WI38 (cell line): ENCODE data around the gene ZBED1.
"Not testable (repeated sequence)": the region's sequence is repeated elsewhere in the genome, so short reads cannot be mapped to it uniquely, and the experiment has no call there.

ENCODE experiments used
- H3K4me3 ChIP-seq: 2 replicates; pipeline ENCODE4 v1.5.1; 2011; ENCODE audit warnings: low read depth, mild to moderate bottlenecking, control low read depth, low read length
- CTCF ChIP-seq: IDR thresholded peaks from 2 replicates; pipeline ENCODE4 v1.5.1; 2012; ENCODE audit warnings: low read depth, mild to moderate bottlenecking, control low read depth, low read length

ZBED1 gene

GRCh38 chrX:2474963-2475726, 25.6 kb downstream of the ZBED1 start:
- TF ChIP-seq CTCF = no peak
- H3K4me3 ChIP-seq = no peak overlapping the region

GRCh38 chrX:2474280-2474962, 26.4 kb downstream of the ZBED1 start:
- TF ChIP-seq CTCF = no peak
- H3K4me3 ChIP-seq = no peak overlapping the region

- not testable (repeated sequence) for H3K4me3 ChIP-seq
These were observed 27.7 kb downstream of the ZBED1 start for GRCh38 chrX:2473064-2473463.

- TF ChIP-seq CTCF = no peak
- H3K4me3 ChIP-seq = no peak overlapping the region
These were observed 29.1 kb downstream of the ZBED1 start for GRCh38 chrX:2471641-2472040.

- not testable (repeated sequence) for H3K4me3 ChIP-seq
These were observed 29.6 kb downstream of the ZBED1 start for GRCh38 chrX:2471126-2471525.

GRCh38 chrX:2469852-2470251, 30.9 kb downstream of the ZBED1 start:
- not testable (repeated sequence) for H3K4me3 ChIP-seq

GRCh38 chrX:2469196-2469685, 31.5 kb downstream of the ZBED1 start:
- H3K4me3 ChIP-seq = no peak overlapping the region
- TF ChIP-seq CTCF = no peak

- TF ChIP-seq CTCF = no peak
- H3K4me3 ChIP-seq = no peak overlapping the region
These were observed 32.2 kb downstream of the ZBED1 start for GRCh38 chrX:2468261-2469195.
